Subcutaneous adipose tissue (tissue), 4 donors: ENCODE results near the gene PAK1. TPM values are rescaled to one million over a fixed set of nuclear protein-coding genes. Genes with fewer than 3 reads are reported as not detected.

ENCODE experiments used
- total RNA-seq, 4 donors: library from RNA; depleted of rRNA; stranded (reverse); fragments of >200 nt; gene quantifications; one replicate each; pipeline ENCODE4 v1.1.0, GENCODE V29; 2016
- TF ChIP-seq, protein P1 (sequence below): fragments of 450-650 bp; IDR thresholded peaks from one replicate; pipeline ENCODE4 v1.5.1; 2016; ENCODE audit warnings: low read depth, mild to moderate bottlenecking, control low read depth, antibody characterized with exemption, moderate library complexity

The PAK1 gene
- total RNA-seq, 4 donors from 2014 or later: 17.0 to 41.3 (median 28.4) TPM

DNA sequence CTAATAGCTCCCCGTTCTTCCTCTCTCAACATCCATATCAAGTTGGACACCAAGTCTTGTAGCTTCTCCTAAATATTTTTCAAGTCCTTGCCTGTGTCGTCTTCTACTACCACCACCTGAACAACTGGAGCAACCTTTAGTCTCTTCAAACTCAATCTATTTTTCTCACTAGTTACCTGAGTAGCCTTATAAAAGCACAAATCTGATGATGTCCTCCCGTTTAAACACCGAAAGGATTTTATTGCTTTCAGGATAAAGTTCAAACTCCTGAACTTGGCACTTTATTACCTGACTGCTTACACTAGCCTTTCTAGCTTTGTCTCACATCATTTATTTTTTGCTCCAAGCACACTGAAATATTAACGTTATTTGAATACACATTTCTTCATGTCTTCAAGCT is 1.3 kb upstream of the PAK1 start:
- TF ChIP-seq, protein P1, sequence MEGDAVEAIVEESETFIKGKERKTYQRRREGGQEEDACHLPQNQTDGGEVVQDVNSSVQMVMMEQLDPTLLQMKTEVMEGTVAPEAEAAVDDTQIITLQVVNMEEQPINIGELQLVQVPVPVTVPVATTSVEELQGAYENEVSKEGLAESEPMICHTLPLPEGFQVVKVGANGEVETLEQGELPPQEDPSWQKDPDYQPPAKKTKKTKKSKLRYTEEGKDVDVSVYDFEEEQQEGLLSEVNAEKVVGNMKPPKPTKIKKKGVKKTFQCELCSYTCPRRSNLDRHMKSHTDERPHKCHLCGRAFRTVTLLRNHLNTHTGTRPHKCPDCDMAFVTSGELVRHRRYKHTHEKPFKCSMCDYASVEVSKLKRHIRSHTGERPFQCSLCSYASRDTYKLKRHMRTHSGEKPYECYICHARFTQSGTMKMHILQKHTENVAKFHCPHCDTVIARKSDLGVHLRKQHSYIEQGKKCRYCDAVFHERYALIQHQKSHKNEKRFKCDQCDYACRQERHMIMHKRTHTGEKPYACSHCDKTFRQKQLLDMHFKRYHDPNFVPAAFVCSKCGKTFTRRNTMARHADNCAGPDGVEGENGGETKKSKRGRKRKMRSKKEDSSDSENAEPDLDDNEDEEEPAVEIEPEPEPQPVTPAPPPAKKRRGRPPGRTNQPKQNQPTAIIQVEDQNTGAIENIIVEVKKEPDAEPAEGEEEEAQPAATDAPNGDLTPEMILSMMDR: no peak

DNA sequence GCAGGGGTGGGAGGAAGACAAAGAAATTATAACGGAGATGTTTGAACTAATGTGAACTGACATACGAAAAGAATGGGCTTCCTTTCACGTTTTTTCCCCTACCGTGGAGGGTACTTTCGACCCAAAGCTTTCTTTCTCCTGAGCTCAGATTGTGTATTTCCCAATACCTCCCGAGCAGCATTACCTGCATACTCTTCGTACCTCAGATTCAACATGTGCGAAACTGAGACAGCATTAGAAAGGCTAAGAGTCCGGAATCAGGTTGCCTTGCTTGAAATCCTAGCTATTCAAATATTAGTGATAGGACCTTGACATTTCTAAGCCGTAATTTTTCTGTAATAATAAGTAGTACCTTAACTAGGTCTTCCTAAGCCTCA is 778 bp upstream of the PAK1 start:
- TF ChIP-seq, protein P1: no peak

DNA sequence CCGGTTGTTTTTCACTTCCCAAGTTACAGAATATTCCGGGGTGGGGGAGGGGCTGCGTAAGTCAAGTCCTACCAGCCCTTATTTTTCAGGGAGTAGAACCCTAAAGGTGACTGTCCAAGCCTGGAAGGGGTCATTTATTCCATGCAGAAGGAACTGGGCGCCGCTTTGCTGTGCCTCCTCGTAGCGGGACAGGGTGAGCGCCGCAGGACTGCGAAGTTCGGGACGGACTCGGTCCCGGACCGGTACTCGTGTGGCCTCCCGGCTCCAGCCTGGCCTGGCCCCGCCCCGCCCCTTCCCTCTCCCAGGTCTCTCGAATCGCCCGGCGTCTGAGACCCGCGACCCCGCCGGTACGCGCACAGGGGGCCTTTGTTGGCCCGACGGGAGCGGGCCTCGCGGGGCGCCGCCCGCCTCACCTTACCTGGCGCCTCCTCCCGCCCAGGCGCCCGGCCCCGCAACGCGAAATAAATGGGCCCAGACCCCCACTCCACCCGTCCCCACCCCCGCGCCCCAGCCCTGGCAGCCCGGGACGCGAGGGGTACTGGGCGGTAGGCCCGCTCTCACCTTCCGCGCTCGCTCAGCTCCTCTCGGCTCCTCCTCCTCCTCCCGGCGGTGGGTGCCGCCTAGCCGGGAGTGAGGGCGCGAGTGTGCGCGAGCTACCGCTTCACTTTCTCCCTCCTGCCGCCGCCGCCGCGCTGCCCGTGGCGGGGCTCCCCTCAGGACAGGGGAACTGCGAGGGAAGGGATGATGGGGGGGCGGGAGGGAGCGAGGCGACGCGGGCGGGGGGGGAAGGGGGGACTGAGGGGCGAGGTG is 698 bp downstream of the PAK1 start:
- TF ChIP-seq, protein P1: no peak

DNA sequence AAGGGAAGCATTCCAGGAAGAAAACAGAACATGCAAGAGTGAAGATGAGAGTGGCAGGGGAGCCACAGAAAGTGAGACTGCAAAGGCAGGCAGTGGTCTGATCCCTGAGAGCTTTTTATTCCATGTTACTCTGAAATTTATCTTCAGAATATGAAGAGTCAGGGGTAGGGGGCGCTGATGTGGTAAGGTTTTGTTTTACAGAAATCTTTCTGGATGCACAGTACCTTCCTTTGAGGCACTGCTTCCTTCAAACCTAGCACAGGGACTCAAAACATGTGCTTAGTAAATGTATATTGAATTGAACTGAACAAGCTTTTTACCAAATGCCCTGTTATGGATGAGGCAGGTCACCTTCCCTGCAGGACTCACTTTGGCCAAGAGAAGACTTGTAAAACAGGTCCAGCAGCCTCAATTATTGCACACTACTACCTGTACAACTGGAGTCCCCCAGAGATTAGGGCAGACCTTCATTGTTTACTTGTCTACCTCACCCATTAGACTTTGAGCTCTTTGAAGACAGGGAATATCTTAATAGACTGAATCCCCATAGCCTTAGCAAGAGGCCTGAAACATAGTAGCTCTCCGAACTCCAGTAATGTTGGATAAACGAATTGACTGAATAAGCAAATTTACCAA is 2.2 kb downstream of the PAK1 start:
- TF ChIP-seq, protein P1: no peak

DNA sequence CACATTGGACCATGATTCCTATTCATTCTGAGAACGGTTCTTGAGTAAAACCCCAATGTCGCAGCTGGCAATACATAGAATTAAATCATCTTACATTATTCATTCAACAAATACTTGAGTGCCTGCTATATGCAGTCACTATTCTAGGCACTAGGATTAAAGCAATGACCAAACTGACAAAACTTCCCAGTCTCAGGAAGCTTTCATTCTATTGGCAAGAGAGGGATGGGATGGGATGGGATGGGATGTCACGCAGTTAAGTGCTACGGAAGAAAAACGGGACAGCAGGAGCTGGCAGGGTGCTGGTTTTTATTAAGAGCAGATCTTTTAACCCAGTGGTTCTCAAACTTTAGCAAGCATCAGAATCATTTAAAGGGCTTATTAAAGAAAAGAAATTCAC is 2.9 kb downstream of the PAK1 start:
- TF ChIP-seq, protein P1: no peak

DNA sequence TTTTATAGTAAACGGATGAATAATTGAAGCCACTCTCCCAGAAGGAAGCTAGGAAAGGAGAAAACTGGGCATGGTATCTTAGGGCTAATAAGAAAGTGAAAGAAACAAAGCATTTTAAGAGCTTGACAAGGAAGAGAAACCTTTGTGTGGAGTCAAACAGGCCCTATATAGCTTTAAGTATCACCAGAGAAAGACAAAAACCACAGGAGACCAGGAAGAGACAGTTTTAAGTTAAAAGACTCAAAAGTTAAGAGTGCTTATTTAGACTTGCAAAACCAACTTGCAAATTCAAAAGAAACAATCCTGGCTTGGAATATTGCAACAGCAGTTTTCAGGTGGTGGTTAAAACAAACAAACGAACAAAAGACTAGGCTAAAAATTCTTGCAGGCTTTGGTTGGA is 3.4 kb downstream of the PAK1 start:
- TF ChIP-seq, protein P1: no peak

DNA sequence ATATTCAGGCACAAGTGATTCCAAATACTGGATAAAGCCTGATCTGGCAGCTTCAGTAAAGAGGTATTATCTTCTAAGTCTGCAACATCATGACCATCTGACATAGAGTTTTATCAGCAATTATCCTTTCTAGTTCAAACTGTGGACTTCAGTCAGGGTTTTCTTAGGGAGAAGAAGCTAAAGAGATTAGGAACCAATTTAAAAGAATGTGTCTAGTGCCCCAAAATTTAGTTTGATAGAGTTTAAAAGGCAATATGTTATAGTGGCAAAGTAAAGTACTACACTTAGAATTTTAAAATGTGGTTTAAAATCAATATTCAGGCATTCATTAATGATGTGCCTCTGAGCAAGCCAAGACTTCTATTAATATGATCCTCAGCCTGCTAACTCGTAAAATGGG is 5.4 kb downstream of the PAK1 start:
- TF ChIP-seq, protein P1: no peak
